PC-9 (cell line): ENCODE data around the gene TMEM119. TPM values are rescaled to one million over a fixed set of nuclear protein-coding genes. Genes with fewer than 3 reads are reported as not detected.
"Not testable (repeated sequence)": the region's sequence is repeated elsewhere in the genome, so short reads cannot be mapped to it uniquely, and the experiment has no call there.

Experiments
- BruUV-seq: library from RNA; stranded (reverse); fragments of 400-500 nt; replicated peaks from 2 replicates; lab custom pipeline; 2021; lab: Mats Ljungman, UMichigan
- CTCF ChIA-PET: fragments of 300-600 bp; sonication (Branson Sonifier 250); formaldehyde crosslinking; loops from one replicate; lab custom pipeline; 2022; ENCODE audit warnings: antibody characterized with exemption; lab: Charles Lee
- POLR2A ChIA-PET: fragments of 300-600 bp; sonication (Branson Sonifier 250); formaldehyde crosslinking; loops from one replicate; lab custom pipeline; 2022; ENCODE audit warnings: antibody characterized with exemption; ENCODE audit not compliant: unreplicated experiment; lab: Charles Lee
- DNase-seq, 2 experiments: peaks; one replicate each; pipeline versions ENCODE4 v3.0.0 to v3.0.0-alpha.2; 2015 to 2022; ENCODE audit warnings: mixed read lengths in 1 of 2
- H2AFZ ChIP-seq: fragments of 200-600 bp; sonication (generic); 2 replicates; pipeline ENCODE4 v1.8.1; 2017; ENCODE audit warnings: antibody characterized with exemption
- H3F3A ChIP-seq: fragments of 200-600 bp; sonication (generic); 2 replicates; pipeline ENCODE4 v1.8.1; 2017; ENCODE audit warnings: antibody characterized with exemption, mild to moderate bottlenecking, low read depth; ENCODE audit not compliant: insufficient read depth
- H3K27ac ChIP-seq: fragments of 200-600 bp; sonication (generic); 2 replicates; pipeline ENCODE4 v1.6.1; 2016; ENCODE audit warnings: mixed run types
- H3K27me3 ChIP-seq: fragments of 200-600 bp; sonication (generic); 2 replicates; pipeline ENCODE4 v1.6.1; 2016; ENCODE audit warnings: low read depth, mixed run types; ENCODE audit not compliant: insufficient read depth
- H3K36me3 ChIP-seq: fragments of 200-600 bp; sonication (generic); 2 replicates; pipeline ENCODE4 v1.6.1; 2016; ENCODE audit warnings: low read depth, mixed run types
- H3K4me1 ChIP-seq: fragments of 200-600 bp; sonication (generic); replicated peaks from 2 replicates; pipeline ENCODE4 v1.6.1; 2016; ENCODE audit warnings: mixed run types; ENCODE audit not compliant: insufficient read depth
- H3K4me2 ChIP-seq: fragments of 200-600 bp; sonication (generic); 2 replicates; pipeline ENCODE4 v1.6.1; 2017; ENCODE audit warnings: mixed run types
- H3K4me3 ChIP-seq: fragments of 200-600 bp; sonication (generic); 2 replicates; pipeline ENCODE4 v1.6.1; 2016; ENCODE audit warnings: mixed run types
- H3K79me2 ChIP-seq: fragments of 200-600 bp; sonication (generic); 2 replicates; pipeline ENCODE4 v1.6.1; 2017; ENCODE audit warnings: low read depth, mixed run types
- H3K9me2 ChIP-seq: fragments of 200-600 bp; sonication (generic); 2 replicates; pipeline ENCODE4 v1.8.1; 2017; ENCODE audit warnings: mild to moderate bottlenecking; ENCODE audit not compliant: insufficient read depth
- H3K9me3 ChIP-seq: fragments of 200-600 bp; sonication (generic); 2 replicates; pipeline ENCODE4 v1.8.1; 2016; ENCODE audit warnings: low read depth; ENCODE audit not compliant: insufficient read depth
- H4K20me1 ChIP-seq: fragments of 200-600 bp; sonication (generic); 2 replicates; pipeline ENCODE4 v1.8.1; 2017; ENCODE audit not compliant: insufficient read depth
- EZH2 ChIP-seq: fragments of 200-600 bp; sonication (generic); IDR thresholded peaks from 2 replicates; pipeline ENCODE4 v1.8.0; 2017; ENCODE audit warnings: antibody characterized with exemption, low read depth
- intact Hi-C: fragments of 100-400 bp; cut with micrococcal nuclease; formaldehyde crosslinking; loops from one replicate; pipeline ENCODE4 v1.10.0; 2022; ENCODE audit not compliant: unreplicated experiment
- total RNA-seq: library from RNA; stranded (reverse); gene quantifications from 2 replicates; pipeline ENCODE4 v1.2.3, GENCODE V29; 2021
- TF ChIP-seq, protein P1 (sequence below): fragments of 200-600 bp; sonication (generic); conservative IDR thresholded peaks from 2 replicates; pipeline ENCODE4 v1.6.1; 2017; ENCODE audit warnings: mixed run types, antibody characterized with exemption, mild to moderate bottlenecking, moderate library complexity

The TMEM119 gene
- total RNA-seq, 1 experiment from 2014 or later = not detected

DNA sequence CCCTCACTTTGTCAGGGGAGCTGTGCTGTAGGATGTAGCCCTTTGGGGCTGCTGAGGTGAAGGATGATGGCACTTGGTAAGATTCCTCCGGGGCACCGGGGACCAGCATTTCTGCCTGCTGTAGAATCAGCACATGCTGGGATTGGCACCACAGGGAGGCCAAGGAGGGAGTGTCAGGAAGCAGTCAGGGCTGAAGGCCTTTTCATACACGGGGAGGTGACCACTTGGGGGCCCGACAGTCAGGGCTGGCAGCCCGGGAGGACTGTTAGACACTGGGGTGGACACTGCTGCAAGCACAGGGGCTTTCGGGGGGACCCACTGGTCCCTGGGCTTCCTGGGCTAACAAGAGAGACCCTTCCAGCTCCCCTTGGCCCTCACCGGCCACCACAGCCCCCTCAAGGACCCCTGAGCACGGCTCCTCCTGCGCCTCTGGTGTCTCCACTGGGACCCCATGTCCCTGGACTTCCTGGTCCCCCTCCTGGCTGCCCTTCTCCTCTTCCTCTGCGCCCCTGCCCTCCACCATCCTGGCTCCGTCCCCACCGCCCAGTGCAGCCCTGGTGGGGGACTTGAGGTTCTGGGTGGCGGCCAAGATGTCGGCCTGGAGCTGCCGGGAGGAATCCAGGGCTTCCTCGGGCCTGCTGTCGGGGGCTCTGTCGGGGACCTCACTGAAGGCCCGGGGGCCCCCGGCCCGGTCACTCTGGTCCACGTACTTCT lies 6.5 kb downstream of the TMEM119 start:
- no peak overlapping the region for H3K27ac ChIP-seq
- no peaks in the 10 kb centered on the region for H3K79me2 ChIP-seq
- no TSS peak for BruUV-seq
- no peaks in the 10 kb centered on the region for H3K9me3 ChIP-seq
- no peak overlapping the region for H2AFZ ChIP-seq
- no peak for DNase-seq
- no peaks in the 10 kb centered on the region for H4K20me1 ChIP-seq
- H3K4me3 ChIP-seq = no peak overlapping the region
- TF ChIP-seq, protein P1, sequence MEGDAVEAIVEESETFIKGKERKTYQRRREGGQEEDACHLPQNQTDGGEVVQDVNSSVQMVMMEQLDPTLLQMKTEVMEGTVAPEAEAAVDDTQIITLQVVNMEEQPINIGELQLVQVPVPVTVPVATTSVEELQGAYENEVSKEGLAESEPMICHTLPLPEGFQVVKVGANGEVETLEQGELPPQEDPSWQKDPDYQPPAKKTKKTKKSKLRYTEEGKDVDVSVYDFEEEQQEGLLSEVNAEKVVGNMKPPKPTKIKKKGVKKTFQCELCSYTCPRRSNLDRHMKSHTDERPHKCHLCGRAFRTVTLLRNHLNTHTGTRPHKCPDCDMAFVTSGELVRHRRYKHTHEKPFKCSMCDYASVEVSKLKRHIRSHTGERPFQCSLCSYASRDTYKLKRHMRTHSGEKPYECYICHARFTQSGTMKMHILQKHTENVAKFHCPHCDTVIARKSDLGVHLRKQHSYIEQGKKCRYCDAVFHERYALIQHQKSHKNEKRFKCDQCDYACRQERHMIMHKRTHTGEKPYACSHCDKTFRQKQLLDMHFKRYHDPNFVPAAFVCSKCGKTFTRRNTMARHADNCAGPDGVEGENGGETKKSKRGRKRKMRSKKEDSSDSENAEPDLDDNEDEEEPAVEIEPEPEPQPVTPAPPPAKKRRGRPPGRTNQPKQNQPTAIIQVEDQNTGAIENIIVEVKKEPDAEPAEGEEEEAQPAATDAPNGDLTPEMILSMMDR = no peak
- no peaks in the 10 kb centered on the region for H3K4me1 ChIP-seq
- intact Hi-C loops = no loop called here
- no peaks in the 10 kb centered on the region for H3K36me3 ChIP-seq
- peaks cover 13% of the 10 kb centered on the region; the same call in 1 of the 2 replicates for H3K27me3 ChIP-seq
- ChIA-PET POLR2A (no interaction called here), CTCF (no interaction called here)
- no peak overlapping the region for H3K4me2 ChIP-seq
- H3F3A ChIP-seq = no peaks in the 10 kb centered on the region
- H3K9me2 ChIP-seq = no peaks in the 10 kb centered on the region

DNA sequence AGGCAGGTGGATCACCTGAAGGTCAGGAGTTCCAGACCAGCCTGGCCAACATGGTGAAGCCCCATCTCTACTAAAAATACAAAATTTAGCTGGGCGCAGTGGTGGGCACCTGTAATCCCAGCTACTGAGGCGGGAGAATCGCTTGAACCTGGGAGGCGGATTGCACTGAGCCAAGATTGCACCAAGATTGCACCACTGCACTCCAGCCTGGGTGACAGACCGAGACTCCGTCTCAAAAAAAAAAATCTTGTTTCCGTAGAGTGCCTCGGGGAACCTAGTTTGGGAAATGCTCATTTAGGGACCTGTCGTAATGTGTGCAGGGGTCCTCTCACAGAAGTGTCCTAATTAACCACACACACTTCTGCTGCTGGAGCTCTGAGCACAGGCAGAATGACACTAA lies 7.4 kb downstream of the TMEM119 start:
- CTCF ChIA-PET, BruUV-seq, H3K4me1 ChIP-seq: not testable (repeated sequence)

DNA sequence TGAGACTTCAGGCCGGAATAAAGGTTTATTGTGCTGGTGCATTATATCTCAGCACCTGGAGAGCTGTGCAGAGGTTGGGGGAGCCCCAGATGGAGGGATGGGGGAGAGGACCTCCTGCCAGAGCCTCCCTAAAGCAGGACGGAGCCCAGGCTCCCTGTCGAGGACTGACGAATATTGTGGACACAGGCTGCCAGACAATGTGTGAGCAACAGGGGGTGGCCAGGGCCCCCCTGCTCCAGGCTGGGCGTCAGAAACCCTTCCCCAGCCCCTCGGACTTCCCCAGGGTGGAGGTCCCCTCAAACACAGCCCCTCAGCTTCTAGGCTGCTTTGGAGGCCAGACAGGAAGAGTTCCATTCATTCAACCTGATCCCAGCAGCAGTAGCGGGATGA lies 8.0 kb downstream of the TMEM119 start:
- intact Hi-C loops = no loop called here
- Histone ChIP-seq H3K4me2 (no peak overlapping the region), H3F3A (no peaks in the 10 kb centered on the region), H3K4me1 (no peaks in the 10 kb centered on the region), H3K27me3 (peaks cover 13% of the 10 kb centered on the region; the same call in 1 of the 2 replicates), H3K4me3 (no peak overlapping the region), H3K79me2 (no peaks in the 10 kb centered on the region), H3K9me3 (no peaks in the 10 kb centered on the region), H3K36me3 (no peaks in the 10 kb centered on the region), H3K27ac (no peak overlapping the region), H2AFZ (no peak overlapping the region), H3K9me2 (no peaks in the 10 kb centered on the region), H4K20me1 (no peaks in the 10 kb centered on the region)
- no peak for DNase-seq
- CTCF ChIA-PET = no interaction called here
- POLR2A ChIA-PET = no interaction called here
- BruUV-seq = no TSS peak
- TF ChIP-seq, protein P1 = no peak
- TF ChIP-seq EZH2 = no peak

More for the DNA sequence above, 7.4 kb downstream of the TMEM119 start:
- POLR2A ChIA-PET, H3K4me2 ChIP-seq, H3K79me2 ChIP-seq, DNase-seq, H3K9me3 ChIP-seq, H3K27ac ChIP-seq, H3K36me3 ChIP-seq, H3F3A ChIP-seq, H3K4me3 ChIP-seq, H4K20me1 ChIP-seq, H2AFZ ChIP-seq, intact Hi-C loops, H3K9me2 ChIP-seq: not testable (repeated sequence)
- H3K27me3 ChIP-seq = peaks cover 13% of the 10 kb centered on the region; the same call in 1 of the 2 replicates
